Astrocyte (in vitro differentiated cells and primary cell): ENCODE measurements around the gene CREB3L2. TPM values are rescaled to one million over a fixed set of nuclear protein-coding genes. Genes with fewer than 3 reads are reported as not detected.

ENCODE experiments used
- DNase-seq: peaks from one replicate; pipeline ENCODE4 v3.0.0-alpha.2; 2010; ENCODE audit warnings: low read depth
- FAIRE-seq: peaks from 2 replicates; lab custom pipeline; 2011; peaks lifted over from hg19 to GRCh38; lab: Jason Lieb, UNC
- H2AFZ ChIP-seq: 2 replicates; pipeline ENCODE4 v1.6.0; 2012; ENCODE audit warnings: low read depth, low read length, inconsistent platforms
- H3K27ac ChIP-seq: 2 replicates; pipeline ENCODE4 v1.5.1; 2011; ENCODE audit warnings: low read depth, low read length, inconsistent platforms
- H3K27me3 ChIP-seq: 2 replicates; pipeline ENCODE4 v1.6.0; 2011; ENCODE audit warnings: low read length, inconsistent platforms; ENCODE audit not compliant: insufficient read depth
- H3K36me3 ChIP-seq: 2 replicates; pipeline ENCODE4 v1.5.1; 2011; ENCODE audit warnings: low read length, inconsistent platforms; ENCODE audit not compliant: insufficient read depth
- H3K4me1 ChIP-seq: 2 replicates; pipeline ENCODE4 v1.5.1; 2011; ENCODE audit warnings: low read length, inconsistent platforms; ENCODE audit not compliant: insufficient read depth
- H3K4me2 ChIP-seq: 2 replicates; pipeline ENCODE4 v1.6.0; 2012; ENCODE audit warnings: low read length, inconsistent platforms
- H3K4me3 ChIP-seq: 2 replicates; pipeline ENCODE4 v1.5.1; 2011; ENCODE audit warnings: low read depth, mild to moderate bottlenecking, low read length, inconsistent platforms; ENCODE audit not compliant: insufficient read depth
- H3K79me2 ChIP-seq: 2 replicates; pipeline ENCODE4 v1.6.0; 2012; ENCODE audit warnings: mild to moderate bottlenecking, low read length, inconsistent platforms; ENCODE audit not compliant: insufficient read depth
- H3K9ac ChIP-seq: 2 replicates; pipeline ENCODE4 v1.6.0; 2012; ENCODE audit warnings: mild to moderate bottlenecking, low read length, inconsistent platforms
- H3K9me3 ChIP-seq: 2 replicates; pipeline ENCODE4 v1.5.1; 2012; ENCODE audit warnings: low read depth, mild to moderate bottlenecking, low read length, inconsistent platforms; ENCODE audit not compliant: insufficient read depth
- H4K20me1 ChIP-seq: 2 replicates; pipeline ENCODE4 v1.6.0; 2012; ENCODE audit warnings: low read length, inconsistent platforms; ENCODE audit not compliant: insufficient read depth
- H3K27ac Mint-ChIP-seq: one replicate; pipeline ENCODE4 v1.8.0; 2021; ENCODE audit warnings: mild to moderate bottlenecking, mixed read lengths; ENCODE audit not compliant: unreplicated experiment
- H3K27me3 Mint-ChIP-seq: one replicate; pipeline ENCODE4 v1.8.0; 2021; ENCODE audit warnings: low read depth, mixed read lengths; ENCODE audit not compliant: unreplicated experiment
- H3K36me3 Mint-ChIP-seq: one replicate; pipeline ENCODE4 v1.8.0; 2021; ENCODE audit warnings: low read depth, mixed read lengths; ENCODE audit not compliant: unreplicated experiment
- H3K4me1 Mint-ChIP-seq: one replicate; pipeline ENCODE4 v1.8.0; 2021; ENCODE audit warnings: low read depth, mixed read lengths; ENCODE audit not compliant: unreplicated experiment
- H3K4me3 Mint-ChIP-seq: one replicate; pipeline ENCODE4 v1.8.0; 2021; ENCODE audit warnings: mild to moderate bottlenecking, moderate library complexity, mixed read lengths; ENCODE audit not compliant: unreplicated experiment
- H3K9me3 Mint-ChIP-seq: one replicate; pipeline ENCODE4 v1.8.0; 2021; ENCODE audit warnings: mild to moderate bottlenecking, mixed read lengths; ENCODE audit not compliant: unreplicated experiment
- EZH2 ChIP-seq: IDR thresholded peaks from 2 replicates; pipeline ENCODE4 v1.6.1; 2012; ENCODE audit warnings: mild to moderate bottlenecking, low read length, inconsistent platforms; ENCODE audit not compliant: insufficient read depth
- total RNA-seq: library from RNA; stranded (reverse); gene quantifications from 2 replicates; pipeline ENCODE4 v1.2.1, GENCODE V29; 2021
- TF ChIP-seq, protein P1 (sequence below): IDR thresholded peaks from 2 replicates; pipeline ENCODE4 v1.5.1; 2011; ENCODE audit warnings: low read depth, mild to moderate bottlenecking, inconsistent platforms, low read length, moderate library complexity; ENCODE audit not compliant: insufficient read depth

Gene CREB3L2
- total RNA-seq, 1 donor from 2014 or later = 116 TPM

DNA sequence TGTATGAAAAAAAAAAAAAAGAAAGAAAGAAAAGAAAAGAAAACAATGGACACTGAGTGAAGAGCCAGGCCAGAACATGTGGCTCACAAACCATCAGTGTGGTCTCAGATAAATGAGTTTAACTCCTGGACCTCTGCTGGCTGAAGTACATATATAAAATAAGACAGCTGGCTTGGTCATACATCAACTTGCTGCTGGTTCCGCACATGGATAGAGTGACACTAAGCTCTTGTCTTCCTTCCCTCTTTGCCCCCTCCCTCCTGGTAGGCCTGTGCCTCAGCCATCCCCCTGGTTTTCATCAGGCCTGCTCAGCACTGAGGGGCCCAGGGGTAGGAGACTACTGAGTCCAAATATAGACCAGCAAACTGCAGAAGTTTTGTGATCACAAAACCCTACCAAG is 97.1 kb downstream of the CREB3L2 start:
- Mint-ChIP-seq H3K9me3 (no peaks in the 10 kb centered on the region), H3K4me1 (peaks cover 7% of the 10 kb centered on the region), H3K4me3 (no peak overlapping the region), H3K27ac (no peak overlapping the region), H3K36me3 (peaks cover 26% of the 10 kb centered on the region), H3K27me3 (no peaks in the 10 kb centered on the region)
- peaks cover 56% of the 10 kb centered on the region for H3K36me3 ChIP-seq
- H3K4me1 ChIP-seq = no peaks in the 10 kb centered on the region
- no peaks in the 10 kb centered on the region for H3K9me3 ChIP-seq
- no peak overlapping the region for H3K9ac ChIP-seq
- H3K27me3 ChIP-seq = no peaks in the 10 kb centered on the region
- H3K4me3 ChIP-seq = no peak overlapping the region
- no peak overlapping the region for H3K4me2 ChIP-seq
- DNase-seq = peak; percentile 16
- TF ChIP-seq EZH2 = no peak
- TF ChIP-seq, protein P1, sequence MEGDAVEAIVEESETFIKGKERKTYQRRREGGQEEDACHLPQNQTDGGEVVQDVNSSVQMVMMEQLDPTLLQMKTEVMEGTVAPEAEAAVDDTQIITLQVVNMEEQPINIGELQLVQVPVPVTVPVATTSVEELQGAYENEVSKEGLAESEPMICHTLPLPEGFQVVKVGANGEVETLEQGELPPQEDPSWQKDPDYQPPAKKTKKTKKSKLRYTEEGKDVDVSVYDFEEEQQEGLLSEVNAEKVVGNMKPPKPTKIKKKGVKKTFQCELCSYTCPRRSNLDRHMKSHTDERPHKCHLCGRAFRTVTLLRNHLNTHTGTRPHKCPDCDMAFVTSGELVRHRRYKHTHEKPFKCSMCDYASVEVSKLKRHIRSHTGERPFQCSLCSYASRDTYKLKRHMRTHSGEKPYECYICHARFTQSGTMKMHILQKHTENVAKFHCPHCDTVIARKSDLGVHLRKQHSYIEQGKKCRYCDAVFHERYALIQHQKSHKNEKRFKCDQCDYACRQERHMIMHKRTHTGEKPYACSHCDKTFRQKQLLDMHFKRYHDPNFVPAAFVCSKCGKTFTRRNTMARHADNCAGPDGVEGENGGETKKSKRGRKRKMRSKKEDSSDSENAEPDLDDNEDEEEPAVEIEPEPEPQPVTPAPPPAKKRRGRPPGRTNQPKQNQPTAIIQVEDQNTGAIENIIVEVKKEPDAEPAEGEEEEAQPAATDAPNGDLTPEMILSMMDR = no peak
- no peak for FAIRE-seq
- no peak overlapping the region for H2AFZ ChIP-seq
- H3K27ac ChIP-seq = no peak overlapping the region
- peaks cover 14% of the 10 kb centered on the region for H4K20me1 ChIP-seq
- peaks cover 4% of the 10 kb centered on the region for H3K79me2 ChIP-seq

DNA sequence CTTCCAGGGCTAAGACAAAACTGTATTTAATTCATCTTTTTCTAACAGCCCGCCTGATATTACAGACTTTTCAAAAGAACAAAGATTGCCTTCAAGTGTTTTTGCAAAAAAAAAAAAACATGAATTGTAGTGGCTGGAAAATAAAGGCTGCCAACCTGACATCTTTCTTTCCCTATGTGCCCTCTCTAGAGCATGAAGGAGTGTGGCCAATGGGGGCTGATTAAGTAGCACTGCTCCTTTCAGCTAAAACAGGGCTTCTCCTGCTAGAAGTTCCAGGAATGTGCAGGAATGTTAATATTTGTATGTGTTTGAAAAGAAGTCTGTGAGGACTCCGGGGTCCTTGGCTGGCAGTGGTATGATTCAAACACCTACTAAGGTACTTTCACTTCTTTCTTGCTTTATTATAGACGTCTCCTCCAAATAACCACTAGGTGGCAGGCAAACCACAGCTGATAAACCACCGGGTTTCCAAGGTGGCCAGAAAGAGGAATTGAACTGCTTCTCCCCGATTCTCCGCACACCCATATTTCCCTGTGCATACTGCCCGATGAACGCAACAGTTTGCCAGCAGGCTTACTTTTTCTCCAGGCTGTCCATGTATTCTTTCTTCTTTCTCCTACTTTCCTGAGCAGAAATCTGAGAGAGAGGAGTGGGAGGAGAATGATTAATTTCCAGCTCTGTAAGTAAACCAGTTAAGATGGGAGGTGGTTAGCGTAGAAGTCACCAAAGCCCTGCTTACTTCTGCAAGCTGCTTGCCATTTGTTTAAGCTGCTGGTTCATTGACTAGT is 98.3 kb downstream of the CREB3L2 start:
- Histone ChIP-seq H3K79me2 (peaks cover 4% of the 10 kb centered on the region), H3K36me3 (peaks cover 55% of the 10 kb centered on the region)

More for the DNA sequence above, 98.3 kb downstream of the CREB3L2 start:
- H4K20me1 ChIP-seq = peaks cover 8% of the 10 kb centered on the region
- H3K27ac ChIP-seq = peak overlapping the region; percentile 31
- H3K27me3 ChIP-seq = no peaks in the 10 kb centered on the region
- no peak overlapping the region for H2AFZ ChIP-seq
- peaks cover 5% of the 10 kb centered on the region for H3K4me1 ChIP-seq
- DNase-seq = peak; percentile 55
- H3K4me3 Mint-ChIP-seq = no peak overlapping the region
- peak overlapping the region; percentile 59 for H3K9ac ChIP-seq
- no peak for FAIRE-seq
- peak overlapping the region; percentile 45 for H3K4me2 ChIP-seq
- H3K27me3 Mint-ChIP-seq = no peaks in the 10 kb centered on the region
- peaks cover 7% of the 10 kb centered on the region for H3K4me1 Mint-ChIP-seq
- H3K9me3 ChIP-seq = no peaks in the 10 kb centered on the region
- H3K27ac Mint-ChIP-seq = no peak overlapping the region
- peaks cover 25% of the 10 kb centered on the region for H3K36me3 Mint-ChIP-seq
- H3K9me3 Mint-ChIP-seq = no peaks in the 10 kb centered on the region
- H3K4me3 ChIP-seq = no peak overlapping the region
- TF ChIP-seq EZH2 = no peak
- TF ChIP-seq, protein P1 = peak; percentile 75
